8988T (cell line): ENCODE data around the gene GPR107.

Experiments
- DNase-seq: peaks from one replicate; pipeline ENCODE4 v3.0.0; 2011

GPR107 gene

DNA sequence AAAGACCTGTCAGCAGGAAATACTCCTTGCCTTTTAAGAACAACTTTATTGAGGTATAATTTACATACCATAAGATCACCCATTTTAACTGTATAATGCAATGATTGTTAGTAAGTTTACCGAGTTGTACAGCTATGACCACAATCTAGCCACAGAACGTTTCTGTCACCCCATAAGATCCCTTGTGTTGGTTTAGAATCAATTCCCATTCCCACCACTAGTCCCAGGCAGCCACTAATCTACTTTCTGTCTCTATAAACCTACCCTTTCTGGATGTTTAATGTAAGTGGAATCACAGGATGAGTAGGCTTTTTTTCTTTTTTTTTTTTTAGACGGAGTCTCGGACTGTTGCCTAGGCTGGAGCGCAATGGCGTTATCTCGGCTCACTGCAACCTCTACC, 4.4 kb downstream of the GPR107 start:
- no peak for DNase-seq

DNA sequence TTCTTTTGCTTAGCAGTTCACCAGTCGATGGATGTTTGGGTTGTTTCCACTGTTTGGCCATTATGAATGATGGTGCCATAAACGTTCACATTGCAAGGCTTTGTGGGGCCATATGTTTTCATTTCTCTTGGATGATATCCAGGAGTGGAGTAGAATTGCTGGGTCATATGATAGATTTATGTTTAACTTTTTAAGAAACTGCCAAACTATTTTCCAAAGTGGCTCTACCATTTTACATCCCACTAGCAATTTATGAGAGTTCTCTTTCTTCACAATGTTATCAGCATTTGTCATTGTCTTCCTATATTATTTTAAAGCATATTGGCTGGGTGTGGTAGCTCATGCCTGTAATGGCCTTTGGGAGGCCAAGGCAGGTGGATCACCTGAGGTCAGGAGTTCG, 5.2 kb downstream of the GPR107 start:
- no peak for DNase-seq

GRCh38 chr9:130060296-130060695, 6.6 kb downstream of the GPR107 start:
- no peak for DNase-seq

DNA sequence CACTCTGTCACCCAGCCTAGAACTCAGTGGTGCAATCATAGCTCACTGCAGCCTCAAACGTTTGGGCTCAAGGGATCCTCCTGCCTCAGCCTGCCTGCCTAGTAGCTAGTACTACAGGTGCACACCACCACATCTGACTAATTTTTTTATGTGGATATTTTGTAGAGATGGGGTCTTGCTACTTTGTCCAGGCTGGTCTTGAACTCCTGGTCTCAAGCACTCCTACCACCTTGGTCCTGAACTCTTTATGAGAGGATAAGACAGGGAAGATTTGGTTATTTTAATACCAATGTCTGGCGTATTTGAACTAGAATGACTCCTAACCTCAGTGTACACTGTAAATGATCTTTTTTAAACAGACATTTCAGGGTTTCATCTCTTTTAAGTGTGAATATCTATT, 9.0 kb downstream of the GPR107 start:
- DNase-seq: no peak

DNA sequence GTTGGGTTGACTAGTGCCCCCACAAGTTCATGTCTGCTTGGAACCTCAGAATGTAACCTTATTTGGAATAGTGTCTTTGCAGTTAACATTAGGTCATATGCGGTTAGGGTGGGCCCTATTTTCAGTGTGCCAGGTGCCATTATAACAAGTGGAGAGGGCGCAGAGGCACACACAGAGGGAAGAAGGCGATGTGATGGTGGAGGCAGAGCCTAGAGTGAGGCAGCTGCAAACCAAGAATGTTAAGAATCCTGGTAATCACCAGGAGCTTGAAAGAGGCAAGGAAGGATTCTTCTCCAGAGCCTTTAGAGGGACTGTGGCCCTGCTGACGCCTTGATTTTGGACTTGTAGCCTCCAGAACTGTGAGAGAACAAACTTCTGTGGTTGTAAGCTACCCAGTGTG, 10.9 kb downstream of the GPR107 start:
- DNase-seq: no peak

GRCh38 chr9:130069048-130069447, 15.3 kb downstream of the GPR107 start:
- no peak for DNase-seq

- no peak for DNase-seq
These were observed 19.0 kb downstream of the GPR107 start for GRCh38 chr9:130072515-130073235.

DNA sequence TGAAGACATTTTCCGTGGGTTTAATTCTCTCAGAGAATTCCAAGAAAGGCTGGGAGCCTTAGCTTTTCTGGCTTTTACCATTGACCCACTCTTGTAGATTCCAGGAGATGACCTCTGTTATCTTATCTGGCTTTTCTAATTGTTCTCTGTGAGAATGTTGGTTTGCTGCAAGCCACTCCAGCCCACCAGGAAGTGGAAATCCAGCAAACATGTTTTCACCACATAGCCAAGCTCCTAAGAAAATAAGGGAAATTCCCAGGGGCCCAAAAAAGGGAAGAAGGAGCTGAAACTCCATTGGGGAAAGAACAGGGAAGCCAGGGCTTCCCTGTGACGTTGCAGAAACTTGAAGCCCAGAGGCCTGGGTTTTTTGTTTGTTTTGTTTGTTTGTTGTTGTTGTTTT, 19.7 kb downstream of the GPR107 start:
- DNase-seq: no peak

DNA sequence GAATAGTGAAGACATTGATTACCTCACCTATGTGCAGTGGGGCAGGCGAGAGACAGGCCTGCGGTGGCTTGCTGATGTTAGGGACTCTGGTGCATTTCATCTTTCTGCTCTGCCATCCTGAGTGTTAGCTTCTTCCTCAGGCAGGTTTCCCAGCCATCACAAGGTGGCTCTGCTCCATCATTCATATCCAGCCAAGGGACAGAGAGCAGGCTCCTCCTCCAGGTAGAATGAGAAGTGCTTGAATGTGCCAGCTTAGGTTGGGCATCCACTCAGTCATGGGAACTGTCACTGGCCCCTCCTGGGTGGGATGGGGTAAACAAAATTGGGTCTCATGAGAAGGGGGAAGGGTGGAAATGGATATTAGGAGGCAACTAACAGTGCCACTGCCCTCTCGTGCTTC, 24.8 kb downstream of the GPR107 start:
- no peak for DNase-seq

DNA sequence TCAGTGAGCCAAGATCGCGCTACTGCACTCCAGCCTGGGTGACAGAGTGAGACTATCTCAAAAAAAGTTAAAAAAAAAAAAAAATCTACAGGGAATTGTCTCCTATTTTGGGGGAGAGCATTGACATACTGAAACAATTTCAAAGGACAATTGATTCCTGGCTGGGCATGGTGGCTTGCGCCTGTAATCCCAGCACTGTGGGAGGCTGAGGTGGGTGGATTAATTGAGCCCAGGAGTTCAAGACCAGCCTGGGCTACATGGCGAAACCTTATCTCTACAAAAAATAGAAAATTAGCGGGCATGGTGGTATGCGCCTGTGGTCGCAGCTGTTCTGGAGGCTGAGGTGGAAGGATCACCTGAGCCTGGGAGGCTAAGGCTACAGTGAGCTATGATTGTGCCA, 30.6 kb downstream of the GPR107 start:
- no peak for DNase-seq

GRCh38 chr9:130088051-130088450, 34.3 kb downstream of the GPR107 start:
- DNase-seq: no peak

- no peak for DNase-seq
These were observed 35.4 kb downstream of the GPR107 start for GRCh38 chr9:130089141-130089540.

GRCh38 chr9:130090915-130091314, 37.2 kb downstream of the GPR107 start:
- no peak for DNase-seq

DNA sequence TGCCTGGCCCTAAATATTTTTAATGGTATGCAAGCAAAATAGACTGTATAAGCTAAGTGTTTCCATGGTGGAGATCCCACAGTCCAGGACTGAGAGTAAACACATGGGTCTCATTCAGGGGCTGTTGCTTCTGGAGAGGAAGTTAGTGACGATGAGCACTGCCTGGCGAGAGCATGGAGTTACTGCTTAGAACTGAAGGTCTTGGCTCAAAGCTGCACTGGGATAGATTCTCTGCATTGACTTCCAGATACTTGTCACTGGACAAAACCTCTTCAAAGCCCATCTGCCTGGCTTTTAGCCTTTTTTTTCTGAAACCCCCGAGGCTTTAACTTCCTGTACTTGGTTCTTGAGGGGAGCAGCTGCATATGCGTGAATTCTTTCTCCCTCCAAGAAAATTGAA, 39.2 kb downstream of the GPR107 start:
- DNase-seq: no peak

DNA sequence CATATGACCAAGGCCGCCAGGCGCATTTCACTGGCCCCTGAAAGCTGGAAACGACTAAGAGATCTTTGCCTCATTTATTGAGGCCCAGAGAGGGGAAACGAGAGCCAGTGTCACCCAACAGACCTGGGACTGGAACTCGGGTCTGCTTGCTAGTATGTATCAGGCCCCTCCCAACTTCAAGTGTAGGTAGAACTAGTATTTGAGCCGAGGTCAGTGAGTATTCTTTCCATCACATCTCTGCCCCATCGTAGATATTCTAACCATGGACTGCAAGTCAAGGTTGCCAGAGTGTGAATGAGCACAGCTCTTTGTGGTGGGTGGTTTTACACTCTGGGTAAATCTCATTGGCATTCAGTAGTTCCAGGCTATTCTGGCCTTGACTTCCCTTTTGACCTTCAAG, 42.2 kb downstream of the GPR107 start:
- DNase-seq: no peak

GRCh38 chr9:130100681-130101080, 47.0 kb downstream of the GPR107 start:
- no peak for DNase-seq

DNA sequence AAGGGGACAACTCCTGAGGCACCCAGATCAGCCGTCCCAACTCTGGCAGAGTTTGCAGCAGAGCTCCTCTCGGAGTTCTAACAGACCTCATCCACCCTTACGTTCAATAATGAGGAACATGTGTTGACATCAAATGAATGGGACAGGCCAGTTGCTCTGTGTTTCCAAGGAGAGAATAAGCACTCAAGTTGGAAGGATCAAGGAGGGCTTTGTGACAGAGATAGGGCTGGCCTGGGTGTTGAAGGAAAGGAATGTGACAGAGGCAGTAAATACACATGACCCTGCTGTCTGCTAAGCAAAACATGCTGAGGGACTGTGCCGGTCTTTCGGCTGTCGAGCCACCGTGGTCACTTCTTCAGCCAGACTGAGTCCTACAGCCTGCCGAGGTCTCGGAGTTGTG, 48.2 kb downstream of the GPR107 start:
- DNase-seq: no peak

DNA sequence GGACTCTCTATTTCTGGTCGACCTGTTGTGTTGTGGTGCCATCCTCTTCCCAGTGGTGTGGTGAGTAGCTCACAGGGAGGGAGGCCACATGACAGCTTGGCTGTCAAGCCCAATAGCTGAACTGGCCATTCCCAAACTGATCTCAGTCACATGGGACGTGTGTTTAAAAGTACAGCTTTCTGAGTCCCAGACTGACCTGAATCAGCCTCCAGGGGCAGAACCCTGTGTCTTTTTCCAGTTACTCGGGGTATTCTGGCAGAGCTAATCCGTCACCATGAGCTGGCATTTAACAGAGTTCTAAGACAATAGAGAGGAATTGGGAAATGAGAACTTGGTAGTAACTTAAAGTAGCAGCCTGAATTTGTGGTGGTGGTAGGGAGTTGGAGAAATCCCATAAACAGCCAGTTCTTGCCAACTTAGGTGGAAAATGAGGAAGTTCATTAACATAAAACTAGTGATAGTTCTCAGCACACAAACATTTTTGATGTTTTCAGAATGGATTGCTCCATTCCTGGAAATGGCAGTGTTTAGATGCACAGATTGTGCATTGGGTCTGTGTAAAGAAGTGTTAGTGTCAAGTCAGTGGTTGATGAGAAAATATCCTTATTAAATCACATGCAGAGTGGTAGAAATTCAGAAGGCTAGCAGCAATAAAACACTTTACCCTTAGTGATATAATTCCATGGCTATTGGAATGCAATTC, 50.9 kb downstream of the GPR107 start:
- no peak for DNase-seq

DNA sequence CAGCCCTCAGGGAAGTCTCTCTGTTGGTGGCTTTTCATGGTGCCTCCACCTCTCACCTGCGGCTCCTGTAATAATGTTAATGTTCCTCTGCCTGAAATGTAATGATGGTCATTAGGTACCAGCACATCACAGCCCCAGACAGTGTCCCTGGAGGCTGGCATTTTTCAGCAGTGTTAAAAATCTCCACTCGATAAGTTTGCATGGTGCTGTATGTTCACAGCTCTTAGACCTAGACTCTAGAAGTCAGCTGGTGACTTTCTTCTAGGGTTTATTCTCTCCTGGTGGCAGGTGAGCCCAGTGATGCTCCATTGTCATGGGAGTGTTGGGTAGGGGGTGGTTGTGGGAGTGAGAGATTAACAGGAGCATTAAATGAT, 53.1 kb downstream of the GPR107 start:
- DNase-seq: no peak

- DNase-seq: peak; percentile 36
These were observed 53.6 kb downstream of the GPR107 start for GRCh38 chr9:130107234-130107861.

DNA sequence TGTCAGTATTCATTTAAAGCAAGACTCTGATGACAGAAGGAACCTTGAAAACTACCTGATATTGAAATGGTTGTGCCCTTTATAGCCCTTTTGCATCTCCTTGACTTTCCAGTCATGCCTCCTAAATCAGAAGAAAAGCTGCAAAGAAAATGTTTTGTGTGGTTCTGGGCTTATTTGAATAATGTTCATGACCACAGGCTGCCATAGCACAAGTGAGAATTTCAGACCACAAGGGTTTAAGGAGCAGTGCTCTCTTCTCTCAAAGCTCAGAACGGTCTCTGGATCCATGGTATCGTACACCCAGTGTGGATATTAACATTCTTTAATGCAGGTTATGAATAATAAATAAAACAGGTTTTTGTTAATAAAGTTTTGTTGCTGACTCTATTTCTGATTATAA, 54.2 kb downstream of the GPR107 start:
- no peak for DNase-seq

- no peak for DNase-seq
These were observed 56.5 kb downstream of the GPR107 start for GRCh38 chr9:130110166-130110565.

DNA sequence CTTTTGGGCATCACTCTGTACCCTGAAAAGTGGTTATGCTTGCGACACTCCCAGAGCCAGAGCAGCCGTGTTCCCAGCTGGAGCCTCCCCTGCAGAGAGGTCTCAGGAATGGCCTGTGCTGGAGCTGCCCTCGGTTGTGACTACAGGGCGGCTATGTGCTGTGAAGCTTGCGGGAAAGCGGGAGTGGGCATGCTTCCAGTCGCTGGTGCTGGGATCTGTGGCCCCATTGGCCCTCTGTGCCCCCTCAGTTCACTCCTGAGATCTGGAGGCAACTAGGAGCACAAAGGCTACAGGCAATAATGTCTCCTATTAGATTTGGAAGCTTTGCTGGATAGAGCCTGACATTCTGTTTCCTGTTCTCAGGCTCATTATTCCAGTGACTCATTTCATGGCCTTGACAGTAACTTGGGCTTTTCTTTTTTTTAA, 56.9 kb downstream of the GPR107 start:
- DNase-seq: no peak

GRCh38 chr9:130111786-130112537, 58.3 kb downstream of the GPR107 start:
- no peak for DNase-seq
